K562 (cell line): ENCODE measurements around the gene PUM2. TPM values are rescaled to one million over a fixed set of nuclear protein-coding genes. Genes with fewer than 3 reads are reported as not detected.
A peak's percentile ranks its signal among the peaks of the same experiment; 100 is the strongest.

Experiments
- CCNT2 ChIP-seq: IDR thresholded peaks from 2 replicates; pipeline ENCODE4 v1.6.1; 2011; ENCODE audit warnings: borderline replicate concordance, low read depth, mild to moderate bottlenecking, moderate library complexity, mixed read lengths, low read length; ENCODE audit not compliant: insufficient read length; ENCODE audit errors: extremely low read depth
- CHAMP1 ChIP-seq: fragments of 450-650 bp; IDR thresholded peaks from 2 replicates; pipeline ENCODE4 v1.6.1; 2016; ENCODE audit warnings: mild to moderate bottlenecking
- E2F6 ChIP-seq, 2 experiments: IDR thresholded peaks; 2 replicates each; pipeline ENCODE4 v1.6.1; 2011; ENCODE audit warnings: borderline replicate concordance in 1 of 2, control low read depth in 1 of 2, low read depth in 1 of 2, low read length in 1 of 2, mild to moderate bottlenecking in 1 of 2, mixed read lengths in 1 of 2, moderate library complexity in 1 of 2; ENCODE audit not compliant: insufficient read depth in 1 of 2, insufficient read length in 1 of 2, poor library complexity in 1 of 2, severe bottlenecking in 1 of 2; ENCODE audit errors: extremely low read depth in 1 of 2
- FOXK1 ChIP-seq: sonication (generic); formaldehyde crosslinking; IDR thresholded peaks from 2 replicates; pipeline ENCODE4 v1.8.0; 2022; ENCODE audit warnings: missing genetic modification reagents, mild to moderate bottlenecking, borderline replicate concordance
- GABPB1 ChIP-seq: sonication (generic); formaldehyde crosslinking; IDR thresholded peaks from 2 replicates; pipeline ENCODE4 v1.8.0; 2022; ENCODE audit warnings: mild to moderate bottlenecking, missing genetic modification reagents
- GTF2F1 ChIP-seq: IDR thresholded peaks from 2 replicates; pipeline ENCODE4 v1.6.1; 2011; ENCODE audit warnings: low read depth, low read length, improper control_type of control experiment
- JUND ChIP-seq, 2 experiments: IDR thresholded peaks; 2 replicates in 1 of 2; 3 replicates in 1 of 2; pipeline ENCODE4 v1.6.1; 2011; ENCODE audit warnings: borderline replicate concordance in 2 of 2, low read depth in 2 of 2, low read length in 2 of 2, improper control_type of control experiment in 1 of 2, missing biosample characterization in 1 of 2, missing genetic modification characterization in 1 of 2, missing genetic modification reagents in 1 of 2
- MEIS2 ChIP-seq: fragments of 450-650 bp; IDR thresholded peaks from 2 replicates; pipeline ENCODE4 v1.6.1; 2014; ENCODE audit warnings: mild to moderate bottlenecking; ENCODE audit not compliant: partially characterized antibody
- MYNN ChIP-seq, 2 experiments: sonication (generic); formaldehyde crosslinking in 1 of 2; IDR thresholded peaks; 2 replicates each; pipeline versions ENCODE4 v1.5.0 to v1.6.1; 2016 to 2020; ENCODE audit warnings: antibody characterized with exemption in 1 of 2, missing genetic modification reagents in 1 of 2
- NEUROD1 ChIP-seq: fragments of 150-350 bp; IDR thresholded peaks from 2 replicates; pipeline ENCODE4 v1.6.1; 2014; ENCODE audit warnings: borderline replicate concordance, low read length, low read depth; ENCODE audit not compliant: partially characterized antibody
- NRF1 ChIP-seq, 2 experiments: fragments of 450-650 bp; IDR thresholded peaks in 1 of 2; conservative IDR thresholded peaks in 1 of 2; 2 replicates each; pipeline ENCODE4 v1.6.1; 2014; ENCODE audit warnings: mild to moderate bottlenecking in 2 of 2
- POLR3G ChIP-seq: IDR thresholded peaks from 2 replicates; pipeline ENCODE4 v1.6.1; 2011; ENCODE audit not compliant: insufficient read length, insufficient replicate concordance; ENCODE audit errors: extremely low read depth
- SMARCE1 ChIP-seq: fragments of 450-650 bp; IDR thresholded peaks from 2 replicates; pipeline ENCODE4 v1.7.1; 2016; ENCODE audit warnings: mild to moderate bottlenecking
- STAG1 ChIP-seq: sonication (generic); formaldehyde crosslinking; IDR thresholded peaks from 2 replicates; pipeline ENCODE4 v1.5.0; 2020; ENCODE audit warnings: missing genetic modification reagents, borderline replicate concordance
- TARDBP ChIP-seq: fragments of 450-650 bp; IDR thresholded peaks from 2 replicates; pipeline ENCODE4 v1.6.1; 2016
- TFAM ChIP-seq: fragments of 250-450 bp; sonication (Bioruptor Pico); conservative IDR thresholded peaks from 2 replicates; pipeline ENCODE4 v1.5.0; 2021; ENCODE audit warnings: mild to moderate bottlenecking, moderate library complexity
- ZFP30 ChIP-seq: fragments of 250-450 bp; sonication (Bioruptor Pico); IDR thresholded peaks from 2 replicates; pipeline ENCODE4 v1.8.0; 2022; ENCODE audit warnings: moderate library complexity, mild to moderate bottlenecking, inconsistent platforms, borderline replicate concordance
- ZNF165 ChIP-seq: fragments of 250-450 bp; sonication (Bioruptor Pico); IDR thresholded peaks from 2 replicates; pipeline ENCODE4 v1.4.0; 2020; ENCODE audit warnings: borderline replicate concordance
- ZNF444 ChIP-seq: fragments of 250-450 bp; sonication (Bioruptor Pico); IDR thresholded peaks from 2 replicates; pipeline ENCODE4 v1.4.0; 2020; ENCODE audit warnings: mild to moderate bottlenecking, moderate library complexity
- ZNF740 ChIP-seq, 3 experiments: fragments of 200-800 bp in 1 of 3; sonication (Bioruptor generic) in 1 of 3; sonication (generic) in 1 of 3; formaldehyde crosslinking in 1 of 3; IDR thresholded peaks; 2 replicates each; pipeline versions ENCODE4 v1.6.1 to v1.8.0; 2016 to 2022; ENCODE audit warnings: mild to moderate bottlenecking in 2 of 3, missing compliant biosample characterization in 2 of 3, missing genetic modification characterization in 2 of 3, missing genetic modification reagents in 1 of 3
- ZNF764 ChIP-seq: fragments of 250-450 bp; sonication (Bioruptor Pico); IDR thresholded peaks from 2 replicates; pipeline ENCODE4 v1.4.0; 2020; ENCODE audit warnings: low read depth, mild to moderate bottlenecking, moderate library complexity
- polyA plus RNA-seq, 8 experiments: library from polyadenylated mRNA; depleted of rRNA in 4 of 8; stranded (reverse) in 5 of 8; unstranded in 3 of 8; fragments of >200 nt; fragmentation: Nextera tagmentation in 2 of 8; fragmentation: Illumina TruSeq in 1 of 8; extraction: Ambion mirVana in 2 of 8; extraction: Trizol in 1 of 8; gene quantifications; 2 replicates each; pipeline versions ENCODE4 v1.2.1 to v1.2.3, GENCODE V29; 2011 to 2014; ENCODE audit warnings: inconsistent platforms in 1 of 8, missing spikeins in 1 of 8
- total RNA-seq, 7 experiments: library from RNA; depleted of rRNA in 6 of 7; stranded (reverse); fragments of >200 nt in 6 of 7; fragmentation: Illumina TruSeq in 2 of 7; extraction: Trizol in 2 of 7; gene quantifications; 2 replicates each; pipeline versions ENCODE4 v1.2.1 to v1.2.3, GENCODE V29; 2011 to 2021; ENCODE audit warnings: low replicate concordance in 1 of 7

The PUM2 gene
- total and polyA plus RNA-seq, 9 of the 15 experiments (the other 6 are each of a cell fraction or from before 2014, with no cell fraction given), result 13.4 to 61.9 (median 28.3) TPM

- TF ChIP-seq CHAMP1 (no peak), MEIS2 (no peak), MYNN (IDR thresholded peaks at IDR 0.05) (no peak), MYNN (CRISPR knock-in tag; IDR thresholded peaks at IDR 0.05) (no peak), GABPB1 (CRISPR knock-in tag) (0 out of 2 replicates have a peak, but pooled peaks have one; percentile 22), TARDBP (no peak), GTF2F1 (no peak), ZFP30 (CRISPR knock-in tag) (no peak), JUND (IDR thresholded peaks at IDR 0.05; ENCODE audit: borderline replicate concordance, low read depth, low read length) (no peak), JUND (tag; IDR thresholded peaks at IDR 0.05; ENCODE audit: borderline replicate concordance, low read depth, low read length) (no peak), SMARCE1 (no peak), E2F6 (IDR thresholded peaks at IDR 0.05; ENCODE audit: borderline replicate concordance in 1 of 2, extremely low read depth in 1 of 2, insufficient read depth in 1 of 2, insufficient read length in 1 of 2, low read depth in 1 of 2, low read length in 1 of 2, poor library complexity in 1 of 2, severe bottlenecking in 1 of 2) (peak in 1 of 2 experiments; percentile 16), ZNF764 (CRISPR knock-in tag) (no peak), POLR3G (no peak), NRF1 (conservative IDR thresholded peaks at IDR 0.05 in 1 of 2, IDR thresholded peaks at IDR 0.05 in 1 of 2) (peak; percentile 49 to 66; a peak in 3 of 4 replicates), FOXK1 (CRISPR knock-in tag) (no peak), ZNF740 (CRISPR knock-in tag; IDR thresholded peaks at IDR 0.05) (0 out of 2 replicates have a peak, but pooled peaks have one; percentile 45), ZNF740 (tag; IDR thresholded peaks at IDR 0.05) (no peak), STAG1 (no peak; the same call in 1 of the 2 replicates), ZNF444 (CRISPR knock-in tag) (no peak), ZNF165 (CRISPR knock-in tag) (no peak), CCNT2 (no peak), TFAM (CRISPR knock-in tag) (no peak), NEUROD1 (no peak)
Observed at GRCh38 chr2:20225294-20226151, 125.1 kb downstream of the PUM2 start (continued).
